Measurements from ENCODE around the gene ACTC1.

Gene ACTC1

DNA sequence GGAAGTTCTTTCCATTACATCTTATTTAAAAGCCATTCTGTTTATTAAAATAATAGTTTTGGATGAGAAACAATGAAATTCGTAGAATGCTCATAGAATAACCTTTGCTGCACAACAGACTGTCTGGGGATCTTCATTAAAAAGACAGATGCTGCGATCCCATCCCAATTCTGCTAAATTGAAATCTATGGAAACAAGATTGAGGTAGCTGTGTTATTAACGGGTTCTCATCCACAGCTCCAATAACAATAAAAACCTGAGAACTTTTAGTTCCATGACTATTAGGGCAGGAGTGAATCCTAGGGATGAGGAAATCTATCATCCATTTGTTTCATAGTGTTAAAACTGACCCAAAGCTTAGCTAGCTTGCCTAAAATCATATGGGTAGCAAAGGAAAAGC is 38.1 kb downstream of the ACTC1 start:
- no peak for DNase-seq (ENCODE audit: low spot score)

DNA sequence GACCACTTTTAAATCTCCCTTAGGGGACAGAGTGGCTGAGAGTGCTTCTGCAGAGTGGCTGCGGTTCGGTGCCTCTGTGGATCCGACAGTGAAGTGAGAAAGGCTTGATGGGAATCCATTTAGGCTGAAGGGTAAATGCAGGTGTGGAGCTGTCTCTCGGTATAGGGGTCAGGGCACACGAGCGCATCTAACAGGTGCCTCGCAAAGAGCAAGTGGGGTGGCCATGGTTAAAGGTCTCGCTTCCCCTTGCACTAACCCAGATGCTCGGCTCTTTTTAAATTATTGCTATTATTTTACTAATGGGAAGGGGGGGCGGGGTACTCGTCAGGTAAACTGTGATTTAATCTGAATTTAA is 40.0 kb downstream of the ACTC1 start:
- no peak for DNase-seq (ENCODE audit: low spot score)

DNA sequence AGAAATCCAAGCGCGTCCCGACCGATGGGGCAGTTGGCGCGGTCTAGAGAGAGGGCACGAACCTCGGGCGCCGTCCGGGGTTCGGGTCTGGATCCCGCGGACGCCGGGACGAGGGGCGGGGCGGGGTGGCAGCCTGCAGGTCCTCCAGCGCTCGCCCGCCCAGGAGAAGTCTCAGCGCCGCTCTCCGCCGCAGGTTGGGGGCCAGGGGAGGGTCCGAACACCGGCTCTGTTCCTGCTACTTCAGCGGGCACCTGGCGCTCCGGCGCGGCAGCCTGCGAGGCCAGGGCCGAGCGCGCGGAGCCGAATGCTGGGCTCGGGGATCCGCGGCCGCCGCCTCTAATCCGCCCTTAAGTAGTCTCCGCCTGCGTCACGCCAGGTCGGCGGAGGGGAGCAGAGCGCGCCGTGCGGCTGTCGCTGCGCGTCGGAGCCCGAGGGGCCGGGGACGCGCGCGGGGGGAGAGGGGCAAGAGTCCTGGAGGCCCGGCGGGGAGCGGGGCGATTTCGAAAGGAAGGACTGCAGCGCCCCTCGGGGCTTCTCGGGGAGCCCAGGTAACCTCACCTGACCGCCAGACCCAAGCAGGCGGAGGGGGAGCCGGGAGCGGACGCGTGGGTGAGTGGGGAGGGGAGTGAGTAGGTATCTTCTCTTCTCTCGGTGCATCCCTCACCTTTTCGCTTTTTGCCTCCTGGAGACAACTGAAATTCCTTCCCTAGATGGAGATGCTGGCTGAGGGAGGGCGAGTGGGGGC is 40.5 kb downstream of the ACTC1 start, which contains the start of gene GJD2:
GJD2 (minus strand) TSS at position 325 of the 745 bp plus-strand sequence. CDS start 510 bp downstream, outside the sequence.
- DNase-seq (ENCODE audit: low spot score): no peak

DNA sequence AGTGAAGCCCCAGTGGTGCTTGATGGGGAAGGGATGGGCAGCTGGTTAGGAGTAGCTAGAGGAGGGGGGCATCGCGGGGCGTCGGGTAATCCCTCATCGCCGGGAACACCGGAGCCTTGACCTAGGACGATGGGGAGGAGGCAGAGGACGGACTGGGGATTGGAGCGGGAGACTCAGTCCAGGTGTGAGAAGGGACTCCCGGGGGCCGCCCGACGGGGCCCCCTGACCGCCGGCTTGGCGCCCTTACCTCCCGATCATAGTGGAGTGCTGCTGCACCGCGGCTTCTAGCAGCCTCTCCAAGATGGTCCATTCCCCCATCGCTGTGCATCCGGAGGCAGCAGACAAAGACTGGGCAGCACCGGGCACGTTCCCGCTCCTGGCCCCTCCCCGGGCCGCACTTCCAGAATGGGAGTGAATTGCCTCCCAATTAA is 41.2 kb downstream of the ACTC1 start:
- no peak for DNase-seq (ENCODE audit: low spot score)

DNA sequence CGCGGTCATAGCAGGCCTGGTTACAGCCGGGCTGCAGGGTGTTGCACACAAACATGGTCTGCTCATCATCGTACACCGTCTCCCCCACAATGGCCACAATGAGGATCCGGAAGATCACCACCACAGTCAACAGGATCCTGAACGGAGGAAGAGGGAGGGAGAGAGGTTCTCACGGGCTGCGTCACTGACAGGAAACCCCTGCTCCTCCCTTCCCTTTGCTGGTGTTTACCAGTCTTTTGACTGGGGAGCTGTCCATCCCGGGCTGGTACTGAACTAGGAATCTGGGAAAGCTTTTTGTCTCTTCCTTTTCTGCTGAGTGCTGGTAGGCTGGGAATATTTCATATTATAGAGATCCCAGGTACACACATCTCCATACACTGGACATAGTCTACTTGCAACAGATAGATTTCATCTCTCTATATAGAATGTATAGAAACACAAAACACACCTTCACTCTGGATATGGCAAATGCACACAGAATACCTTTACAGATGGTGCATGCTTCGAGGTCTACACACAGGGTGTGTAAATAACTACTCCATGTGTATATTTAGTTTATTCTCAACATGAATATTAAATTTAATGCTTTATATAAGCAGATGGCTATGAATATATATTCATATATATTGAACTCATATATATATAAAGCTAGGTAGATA is 42.0 kb downstream of the ACTC1 start:
- DNase-seq (ENCODE audit: low spot score): peak; percentile 74

DNA sequence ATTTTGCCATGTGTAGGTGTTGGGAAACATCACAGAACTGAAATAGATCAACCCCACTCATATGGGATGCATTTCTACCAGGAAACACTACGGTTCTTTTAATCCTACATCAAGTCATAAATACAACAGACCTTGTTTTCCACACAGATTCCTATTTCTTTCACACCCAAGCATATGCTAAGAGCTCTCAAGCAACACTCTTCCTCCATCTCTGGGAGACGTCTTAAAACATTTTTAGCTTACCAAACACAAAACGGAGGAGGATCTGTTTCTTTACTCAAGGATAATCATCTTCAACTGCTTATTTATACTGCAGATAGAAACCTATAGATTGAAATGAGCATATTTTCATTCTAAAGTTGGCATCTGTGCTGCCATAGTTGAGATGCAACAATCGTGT is 45.7 kb downstream of the ACTC1 start:
- DNase-seq (ENCODE audit: low spot score): no peak
